HG02642 (cell line): ENCODE measurements around the gene MYH9.
A peak's percentile ranks its signal among the peaks of the same experiment; 100 is the strongest.
"Not testable (repeated sequence)": the region's sequence is repeated elsewhere in the genome, so short reads cannot be mapped to it uniquely, and the experiment has no call there.

Experiments used
- ATAC-seq: cut with Tn5 transposase; IDR thresholded peaks from one replicate; pipeline ENCODE4 v1.9.1; 2021; ENCODE audit warnings: mild to moderate bottlenecking; ENCODE audit not compliant: unreplicated experiment, poor library complexity

Gene MYH9

GRCh38 chr22:36415415-36416168 lies 27.8 kb upstream of the MYH9 start:
- no peak for ATAC-seq

GRCh38 chr22:36413022-36413775 lies 25.4 kb upstream of the MYH9 start:
- ATAC-seq, result no peak

DNA sequence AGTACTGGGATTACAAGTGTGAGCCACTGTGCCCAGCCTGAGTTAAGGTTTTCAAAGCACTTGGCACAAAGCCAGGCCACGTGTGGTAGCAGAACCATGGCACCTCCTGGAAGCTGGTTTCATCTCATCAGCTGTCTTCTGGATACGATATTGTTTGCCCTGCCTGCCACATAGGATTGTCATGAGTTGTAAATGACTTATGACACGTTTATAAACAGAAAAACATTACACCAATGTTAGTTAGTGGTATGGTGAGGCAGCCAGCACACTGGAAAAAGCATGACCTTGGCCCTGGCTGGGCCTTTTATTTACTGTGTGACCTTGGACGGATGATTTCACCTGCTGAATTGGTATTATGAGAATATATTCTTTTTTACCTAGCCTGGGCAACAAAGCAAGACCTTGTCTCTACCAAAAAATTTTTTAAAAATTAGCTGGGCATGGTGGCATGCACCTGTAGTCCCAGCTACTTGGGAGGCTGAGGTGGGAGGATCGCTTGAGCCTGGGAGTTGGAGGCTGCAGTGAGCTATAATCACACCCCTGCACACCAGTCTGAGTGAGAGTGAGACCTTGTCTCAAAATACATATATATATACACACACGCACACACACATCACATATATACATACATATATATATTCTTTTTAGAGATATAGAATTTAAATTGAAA lies 24.0 kb upstream of the MYH9 start:
- no peak for ATAC-seq

DNA sequence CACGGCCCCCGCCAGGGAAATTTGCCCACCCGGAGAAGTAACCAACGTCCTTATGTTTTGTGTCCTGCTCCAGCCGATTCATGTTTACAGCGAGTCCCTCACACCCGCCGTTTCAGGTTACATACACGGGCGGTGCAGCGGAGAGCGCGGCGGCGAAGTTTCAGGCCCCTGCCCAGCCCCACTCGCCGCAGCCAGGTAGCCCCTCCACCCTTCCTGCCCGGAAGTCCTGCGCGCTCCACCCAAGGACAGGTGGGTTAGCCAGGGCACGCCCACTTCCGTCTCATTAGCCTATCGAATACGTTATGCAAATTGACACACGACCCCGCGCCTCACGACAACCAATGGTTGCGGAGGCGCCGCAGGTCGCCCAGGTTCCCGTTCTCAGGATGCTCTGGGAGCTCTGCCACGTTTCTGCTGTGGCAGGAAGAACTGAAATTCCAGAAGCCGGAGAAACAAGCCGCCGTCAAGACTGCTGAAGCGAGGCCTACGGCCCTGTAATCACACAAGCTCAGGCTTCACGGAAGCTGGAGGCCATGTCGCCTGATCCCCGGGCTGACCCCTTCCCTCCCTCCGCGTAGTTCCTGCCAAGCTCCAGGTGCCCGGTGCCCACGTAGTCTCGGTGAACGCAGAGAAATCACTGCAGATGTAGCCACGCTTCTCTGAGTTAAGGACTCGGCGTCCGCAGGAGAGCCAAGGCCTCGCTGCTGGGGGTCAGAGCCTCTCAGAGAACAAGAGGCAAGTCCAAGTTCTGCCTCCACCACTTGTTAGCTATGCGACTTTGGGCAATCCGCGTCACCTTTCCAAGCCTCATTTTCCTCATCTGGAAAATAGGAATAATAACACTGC lies 22.4 kb upstream of the MYH9 start:
- ATAC-seq, result peak; percentile 47

DNA sequence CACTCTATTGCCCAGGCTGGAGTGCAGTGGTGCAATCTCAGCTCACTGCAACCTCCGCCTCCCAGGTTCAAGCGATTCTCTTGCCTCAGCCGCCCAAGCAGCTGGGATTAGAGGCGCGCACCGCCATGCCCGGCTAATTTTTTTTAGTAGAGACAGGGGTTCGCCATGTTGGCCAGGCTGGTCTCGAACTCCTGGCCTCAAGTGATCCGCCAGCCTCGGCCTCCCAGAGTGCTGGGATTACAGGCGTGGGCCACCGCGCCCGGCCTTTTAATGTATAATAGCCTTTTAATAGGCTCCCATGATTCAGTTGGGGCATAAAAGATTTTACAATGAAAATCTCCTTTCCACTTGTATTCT lies 21.8 kb upstream of the MYH9 start:
- ATAC-seq, result not testable (repeated sequence)

- no peak for ATAC-seq
Observed at GRCh38 chr22:36409056-36409455, 21.3 kb upstream of the MYH9 start.

- no peak for ATAC-seq
Observed at GRCh38 chr22:36406721-36407120, 19.0 kb upstream of the MYH9 start.

GRCh38 chr22:36405671-36406538 lies 18.1 kb upstream of the MYH9 start:
- ATAC-seq, result no peak

GRCh38 chr22:36405221-36405661 lies 17.5 kb upstream of the MYH9 start:
- no peak for ATAC-seq

DNA sequence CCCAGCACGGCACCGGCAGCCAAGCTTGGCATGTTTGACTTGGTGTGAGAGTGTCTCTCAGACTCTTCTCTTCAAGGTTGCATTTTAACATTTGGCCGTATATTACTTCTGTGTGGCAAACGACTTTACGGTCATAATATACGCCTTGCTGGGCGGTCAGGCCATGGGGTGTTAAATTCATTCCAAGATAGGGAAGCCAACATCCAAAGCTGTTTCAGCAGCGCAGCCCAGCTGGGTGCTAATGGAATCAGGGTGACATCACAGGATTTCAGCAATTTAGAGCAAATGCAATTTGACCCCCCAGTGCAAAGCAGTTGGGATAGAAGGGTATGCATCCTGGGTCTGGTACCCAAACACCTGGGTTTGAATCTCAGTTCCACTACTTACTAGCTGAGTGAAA lies 16.7 kb upstream of the MYH9 start:
- ATAC-seq, result no peak

GRCh38 chr22:36399472-36399778 lies 11.7 kb upstream of the MYH9 start:
- ATAC-seq, result no peak

DNA sequence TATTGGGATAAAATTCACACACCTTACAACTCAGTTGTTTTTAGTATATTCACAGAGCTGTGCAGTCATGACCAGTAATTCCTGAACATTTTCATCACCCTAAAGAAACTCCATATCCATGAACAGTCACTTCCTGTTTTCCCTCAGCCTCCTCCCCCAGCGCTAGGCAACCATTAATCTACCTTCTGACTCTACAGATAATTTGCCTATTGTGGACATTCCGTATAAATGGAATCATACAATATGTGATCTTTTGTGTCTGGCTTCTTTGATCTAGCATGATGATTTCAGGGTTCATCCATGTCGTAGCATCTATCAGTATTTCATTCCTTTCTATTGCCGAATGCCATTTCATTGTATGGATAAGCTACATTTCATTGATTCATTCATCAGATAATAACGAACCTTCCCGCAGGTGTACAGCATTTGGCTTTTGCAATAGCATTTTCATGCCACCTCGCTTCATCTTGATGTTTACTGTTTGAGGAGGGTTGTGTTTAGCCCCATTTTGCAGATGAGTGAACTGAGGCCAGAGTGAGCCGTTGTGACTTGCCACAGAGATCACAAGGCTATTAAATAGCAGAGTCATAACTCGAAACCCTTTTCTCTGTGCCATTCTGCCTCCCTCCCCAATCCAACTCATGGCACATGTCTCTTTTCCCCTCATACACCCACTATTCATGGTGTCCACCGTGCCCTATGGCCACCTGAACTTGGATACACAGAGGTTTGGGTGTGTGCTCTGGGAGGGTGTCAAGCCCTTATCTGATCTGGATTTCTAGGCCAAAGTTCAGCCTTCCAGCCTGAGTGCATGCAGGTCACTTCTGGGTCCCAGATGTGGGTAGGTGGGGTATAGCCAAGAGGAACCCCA lies 11.1 kb upstream of the MYH9 start:
- no peak for ATAC-seq

GRCh38 chr22:36397131-36398093 lies 9.6 kb upstream of the MYH9 start:
- no peak for ATAC-seq

DNA sequence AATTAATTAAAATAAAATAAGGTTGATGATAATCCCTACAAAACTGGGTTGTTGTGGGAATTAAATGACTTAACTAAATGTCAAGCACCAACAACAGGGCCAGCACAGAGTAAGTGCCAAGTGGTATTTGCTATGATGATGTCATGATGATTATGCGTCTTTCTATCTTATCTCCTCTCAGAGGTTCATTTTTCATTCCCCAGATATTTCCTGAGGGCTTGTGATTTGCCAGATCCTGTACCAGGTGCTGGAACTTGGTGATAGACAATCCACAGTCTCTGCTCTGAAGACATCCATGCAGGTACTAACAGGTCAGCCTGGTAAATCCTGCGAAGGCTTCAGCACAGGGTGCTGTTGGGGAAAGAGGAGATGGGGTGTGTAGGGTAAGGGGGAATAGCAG lies 8.1 kb upstream of the MYH9 start:
- ATAC-seq, result no peak

DNA sequence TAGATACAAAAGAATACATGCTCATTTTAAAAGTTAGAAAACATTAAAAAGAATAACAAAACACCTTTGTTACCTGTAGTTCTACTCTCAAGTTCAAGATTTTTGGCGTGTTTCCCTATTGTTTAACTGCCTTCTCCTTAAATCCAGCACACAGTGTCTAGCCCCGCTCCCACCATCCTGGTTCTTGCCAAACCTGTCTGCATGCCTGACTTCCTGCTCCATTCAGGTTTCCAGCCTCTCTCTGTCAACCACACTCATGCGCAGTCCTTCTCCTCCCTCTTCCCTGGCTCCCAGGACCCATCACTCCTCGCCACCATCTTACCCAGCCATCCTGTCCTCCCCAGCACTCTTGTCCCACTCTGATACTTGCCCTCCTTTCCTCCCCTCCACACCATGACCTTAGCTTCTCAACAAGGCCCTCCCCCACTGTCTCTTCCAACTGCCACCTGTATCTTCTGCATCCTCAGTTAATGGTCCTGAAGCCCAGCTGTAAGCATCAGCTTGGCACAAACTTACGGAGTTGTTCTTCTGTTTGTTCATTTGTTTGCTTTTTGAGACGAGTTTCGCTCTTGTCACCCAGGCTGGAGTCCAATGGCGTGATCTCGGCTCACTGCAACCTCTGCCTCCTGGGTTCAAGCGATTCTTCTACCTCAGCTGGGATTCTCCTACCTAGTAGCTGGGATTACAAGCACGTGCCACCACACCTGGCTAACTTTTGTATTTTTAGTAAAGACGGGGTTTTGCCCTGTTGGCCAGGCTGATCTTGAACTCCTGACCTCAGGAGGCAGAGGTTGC lies 7.5 kb upstream of the MYH9 start:
- ATAC-seq, result no peak

DNA sequence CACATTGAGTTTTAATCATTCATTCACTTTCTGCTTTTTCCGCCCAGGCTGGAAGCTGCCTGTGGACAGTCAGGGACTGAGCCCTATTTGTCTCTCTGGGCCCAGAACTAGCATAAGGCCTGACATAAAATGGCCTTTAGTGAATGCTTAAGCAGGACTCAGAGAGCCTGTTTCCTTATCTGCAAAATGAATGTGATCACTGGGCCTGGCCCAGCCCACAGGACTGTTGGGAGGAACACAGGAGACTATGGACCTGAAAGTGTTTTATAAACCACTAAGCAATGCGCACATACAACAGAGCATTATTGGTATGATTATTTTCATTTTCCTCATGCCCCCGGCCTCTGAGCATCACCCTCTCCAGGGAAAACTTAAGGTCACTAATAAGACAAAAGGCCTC lies 3.9 kb upstream of the MYH9 start:
- no peak for ATAC-seq

- not testable (repeated sequence) for ATAC-seq
Observed at GRCh38 chr22:36389122-36389521, 1.4 kb upstream of the MYH9 start.
